BE2C (cell line): Measurements from ENCODE around the gene GLS.

ENCODE experiments used
- DNase-seq: peaks from one replicate; pipeline ENCODE4 v3.0.0-alpha.2; 2020
- H3K27me3 ChIP-seq: fragments of 250-450 bp; sonication (Bioruptor Pico); 2 replicates; pipeline ENCODE4 v1.5.1; 2020; ENCODE audit warnings: mild to moderate bottlenecking
- H3K36me3 ChIP-seq: fragments of 250-450 bp; sonication (Bioruptor Pico); 2 replicates; pipeline ENCODE4 v1.5.1; 2020; ENCODE audit warnings: mild to moderate bottlenecking
- H3K4me1 ChIP-seq: fragments of 250-450 bp; sonication (Bioruptor Pico); 2 replicates; pipeline ENCODE4 v1.5.1; 2020
- H3K4me3 ChIP-seq: 2 replicates; pipeline ENCODE4 v1.5.1; 2011; ENCODE audit warnings: low read depth, low read length
- H3K9me3 ChIP-seq: fragments of 250-450 bp; sonication (Bioruptor Pico); 2 replicates; pipeline ENCODE4 v1.5.1; 2020
- CTCF ChIP-seq: IDR thresholded peaks from 2 replicates; pipeline ENCODE4 v1.5.1; 2012; ENCODE audit warnings: mild to moderate bottlenecking, low read depth, low read length

The GLS gene

GRCh38 chr2:190970873-190971506 lies 90.4 kb downstream of the GLS start:
- Histone ChIP-seq H3K27me3 (no peaks in the 10 kb centered on the region), H3K4me3 (no peak overlapping the region), H3K4me1 (peaks cover 5% of the 10 kb centered on the region; the same call in 1 of the 2 replicates), H3K36me3 (peaks cover 46% of the 10 kb centered on the region), H3K9me3 (no peaks in the 10 kb centered on the region)
- no peak for TF ChIP-seq CTCF
- DNase-seq = no peak

GRCh38 chr2:190972213-190972612 lies 91.6 kb downstream of the GLS start:
- peaks cover 5% of the 10 kb centered on the region; the same call in 1 of the 2 replicates for H3K4me1 ChIP-seq
- no peaks in the 10 kb centered on the region for H3K9me3 ChIP-seq
- H3K27me3 ChIP-seq = no peaks in the 10 kb centered on the region
- H3K4me3 ChIP-seq = no peak overlapping the region
- H3K36me3 ChIP-seq = peaks cover 52% of the 10 kb centered on the region
- no peak for DNase-seq
- no peak for TF ChIP-seq CTCF

GRCh38 chr2:190972846-190973245 lies 92.2 kb downstream of the GLS start:
- H3K36me3 ChIP-seq = peaks cover 52% of the 10 kb centered on the region
- TF ChIP-seq CTCF = no peak
- no peak overlapping the region for H3K4me3 ChIP-seq
- H3K4me1 ChIP-seq = peaks cover 8% of the 10 kb centered on the region
- H3K27me3 ChIP-seq = no peaks in the 10 kb centered on the region
- no peak for DNase-seq
- H3K9me3 ChIP-seq = no peaks in the 10 kb centered on the region

GRCh38 chr2:190973262-190973661 lies 92.6 kb downstream of the GLS start:
- Histone ChIP-seq H3K4me3 (no peak overlapping the region), H3K36me3 (peaks cover 52% of the 10 kb centered on the region), H3K4me1 (peaks cover 11% of the 10 kb centered on the region), H3K27me3 (no peaks in the 10 kb centered on the region), H3K9me3 (no peaks in the 10 kb centered on the region)
- no peak for DNase-seq
- TF ChIP-seq CTCF = no peak

GRCh38 chr2:190973726-190974628 lies 93.4 kb downstream of the GLS start:
- Histone ChIP-seq H3K9me3 (no peaks in the 10 kb centered on the region), H3K36me3 (peaks cover 56% of the 10 kb centered on the region), H3K4me1 (peaks cover 13% of the 10 kb centered on the region), H3K27me3 (no peaks in the 10 kb centered on the region), H3K4me3 (no peak overlapping the region)
- DNase-seq = no peak
- no peak for TF ChIP-seq CTCF
